HG03159 (cell line): ENCODE results near the gene GLS.

ENCODE experiments used
- ATAC-seq: cut with Tn5 transposase; IDR thresholded peaks from one replicate; pipeline ENCODE4 v1.9.1; 2021; ENCODE audit warnings: mild to moderate bottlenecking, moderate library complexity; ENCODE audit not compliant: unreplicated experiment

The GLS gene

DNA sequence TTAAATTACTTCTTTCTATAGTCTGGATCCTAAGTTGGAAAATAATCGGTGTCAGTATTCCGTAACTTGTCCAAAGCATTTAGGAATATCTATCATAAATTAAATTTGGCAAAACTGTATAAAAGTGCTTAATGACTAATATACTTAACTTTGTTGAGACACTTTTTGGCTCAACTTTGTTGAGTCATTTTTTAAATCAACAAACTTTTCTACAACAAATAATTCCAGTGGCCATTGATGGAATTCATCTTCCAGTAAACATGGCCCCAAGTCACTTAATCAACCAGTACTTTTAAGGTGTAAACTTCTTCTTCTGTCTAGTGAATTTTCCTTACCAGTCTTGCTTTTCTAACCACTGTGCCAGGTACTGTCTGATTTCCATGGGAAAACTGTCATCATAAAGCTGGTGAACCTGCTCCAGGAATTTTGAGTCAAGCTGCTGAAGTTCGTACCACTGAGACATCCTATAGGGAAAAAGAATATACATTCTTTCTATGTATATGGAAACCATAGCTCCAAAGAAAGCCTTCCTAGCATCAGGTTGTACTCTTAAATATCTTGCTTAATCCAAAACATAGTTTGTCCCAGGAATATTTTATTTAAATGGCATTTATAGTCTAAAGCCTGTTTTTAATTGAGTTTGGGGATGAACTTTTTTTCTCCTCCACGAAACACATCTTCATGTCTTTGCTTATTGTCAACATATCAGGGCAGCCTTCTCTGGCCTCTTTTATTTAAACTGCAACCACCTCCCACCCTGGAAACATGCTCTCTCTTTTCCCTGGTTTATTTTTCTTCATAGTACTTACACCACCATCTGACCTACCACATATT is 129.1 kb downstream of the GLS start:
- ATAC-seq, result no peak

DNA sequence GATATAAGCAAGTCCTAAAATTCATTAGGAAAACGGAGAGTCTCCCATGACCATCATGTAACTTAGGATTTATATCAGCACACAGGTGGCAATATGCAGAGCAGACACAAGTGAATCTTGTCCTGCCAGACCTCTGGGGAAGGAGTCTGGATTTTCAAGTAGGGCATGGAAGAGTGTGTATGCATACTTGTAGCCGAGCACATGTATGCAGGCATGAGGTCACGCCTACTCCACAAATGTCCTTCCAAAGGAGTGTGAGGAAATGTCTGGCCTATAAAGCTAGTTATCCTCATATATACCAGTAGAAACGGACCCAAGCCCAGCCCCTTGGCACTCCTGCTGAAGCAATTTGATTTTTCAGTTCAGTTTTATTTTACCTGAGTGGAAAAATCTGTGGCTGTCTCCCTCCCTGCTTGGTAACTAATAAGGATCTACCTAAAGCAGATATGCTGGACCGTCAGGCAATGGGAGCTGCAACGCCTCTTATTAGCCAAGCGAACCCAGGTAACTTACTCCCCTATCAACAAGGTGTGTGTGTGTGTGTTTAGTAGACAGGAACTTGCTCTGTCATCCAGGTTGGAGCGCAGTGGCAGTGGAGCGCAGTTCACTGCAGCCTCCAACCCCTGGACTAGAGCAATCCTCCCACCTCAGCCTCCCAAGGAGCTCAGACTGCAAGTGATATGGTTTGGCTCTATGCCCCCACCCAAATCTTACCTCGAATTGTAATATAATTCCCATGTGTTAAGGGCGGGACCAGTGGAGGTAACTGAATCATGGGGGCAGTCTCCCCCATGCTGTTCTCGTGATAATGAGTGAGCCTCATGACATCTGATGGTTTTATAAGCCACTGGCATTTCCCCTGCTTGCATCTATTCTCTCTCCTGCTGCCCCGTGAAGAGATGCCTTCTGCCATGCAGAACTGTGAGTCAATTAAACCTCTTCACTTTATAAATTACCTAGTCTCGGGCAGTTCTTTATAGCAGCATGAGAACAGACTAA is 130.6 kb downstream of the GLS start:
- ATAC-seq, result no peak

DNA sequence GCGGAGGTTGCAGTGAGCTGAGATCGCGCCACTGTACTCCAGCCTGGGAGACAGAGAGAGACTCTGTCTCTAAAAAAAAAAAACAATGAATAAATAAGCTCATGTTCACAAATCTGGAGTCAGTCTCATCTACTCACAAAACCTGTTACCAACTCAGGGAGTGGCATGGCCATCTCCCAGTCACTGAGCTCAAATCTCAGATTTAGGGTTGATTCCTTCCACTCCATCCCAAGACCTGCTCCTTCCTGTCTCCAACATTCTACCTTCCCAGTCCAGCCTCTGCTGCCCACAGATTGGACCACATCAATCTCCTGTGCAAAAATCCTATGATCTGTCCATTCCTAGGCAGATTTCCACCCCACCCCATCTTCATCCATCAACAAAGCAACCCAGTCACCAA is 131.7 kb downstream of the GLS start:
- no peak for ATAC-seq

DNA sequence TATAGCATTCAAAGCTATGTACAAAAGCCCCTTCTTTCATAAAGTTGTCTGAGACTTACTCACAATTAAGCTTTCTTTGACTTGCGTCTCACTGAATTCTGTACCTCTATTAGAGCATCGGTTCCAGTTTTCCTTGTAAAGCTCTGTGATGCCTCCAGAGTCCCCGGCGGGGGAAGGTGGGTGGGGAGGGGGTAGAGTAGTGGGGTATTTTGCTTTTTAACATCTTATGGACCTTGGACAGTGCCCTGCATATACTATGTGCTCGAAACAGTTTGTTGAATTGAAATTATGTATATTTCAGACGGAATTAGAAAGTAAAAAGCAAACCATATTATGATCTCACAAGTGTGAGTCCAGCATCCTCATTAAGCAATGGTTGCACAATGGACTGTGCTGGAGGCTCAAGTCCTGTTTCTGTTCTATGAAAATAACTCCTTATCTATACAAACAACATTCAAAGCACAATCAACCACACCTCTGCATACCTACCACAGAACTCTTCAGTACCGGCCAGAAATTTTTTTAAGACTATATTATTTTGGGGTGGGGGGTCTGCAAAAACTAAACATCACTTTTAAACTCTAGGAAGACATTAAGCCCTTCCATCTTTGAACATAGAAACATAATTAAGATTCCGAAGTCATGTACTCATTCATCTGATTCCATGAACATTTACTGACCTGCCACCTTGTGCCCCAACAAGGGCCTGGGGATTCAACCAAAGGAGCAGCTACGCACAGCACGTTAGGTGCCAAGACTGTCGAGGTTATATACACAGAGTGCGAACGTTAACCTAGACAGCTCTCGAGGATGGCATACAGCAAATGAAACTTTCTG is 132.4 kb downstream of the GLS start:
- no peak for ATAC-seq

DNA sequence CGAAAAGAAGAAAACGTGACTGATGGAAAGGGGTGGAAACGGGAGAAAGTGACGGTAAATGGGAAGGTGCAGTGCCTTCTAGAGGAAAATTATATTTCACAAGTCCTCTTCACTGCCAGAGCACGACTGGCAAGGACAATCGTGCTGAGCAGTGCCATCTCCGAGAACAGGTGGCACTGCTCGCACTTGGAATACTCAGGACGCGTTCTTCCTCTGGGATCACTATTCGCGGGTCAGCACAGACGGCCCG is 133.0 kb downstream of the GLS start:
- no peak for ATAC-seq

DNA sequence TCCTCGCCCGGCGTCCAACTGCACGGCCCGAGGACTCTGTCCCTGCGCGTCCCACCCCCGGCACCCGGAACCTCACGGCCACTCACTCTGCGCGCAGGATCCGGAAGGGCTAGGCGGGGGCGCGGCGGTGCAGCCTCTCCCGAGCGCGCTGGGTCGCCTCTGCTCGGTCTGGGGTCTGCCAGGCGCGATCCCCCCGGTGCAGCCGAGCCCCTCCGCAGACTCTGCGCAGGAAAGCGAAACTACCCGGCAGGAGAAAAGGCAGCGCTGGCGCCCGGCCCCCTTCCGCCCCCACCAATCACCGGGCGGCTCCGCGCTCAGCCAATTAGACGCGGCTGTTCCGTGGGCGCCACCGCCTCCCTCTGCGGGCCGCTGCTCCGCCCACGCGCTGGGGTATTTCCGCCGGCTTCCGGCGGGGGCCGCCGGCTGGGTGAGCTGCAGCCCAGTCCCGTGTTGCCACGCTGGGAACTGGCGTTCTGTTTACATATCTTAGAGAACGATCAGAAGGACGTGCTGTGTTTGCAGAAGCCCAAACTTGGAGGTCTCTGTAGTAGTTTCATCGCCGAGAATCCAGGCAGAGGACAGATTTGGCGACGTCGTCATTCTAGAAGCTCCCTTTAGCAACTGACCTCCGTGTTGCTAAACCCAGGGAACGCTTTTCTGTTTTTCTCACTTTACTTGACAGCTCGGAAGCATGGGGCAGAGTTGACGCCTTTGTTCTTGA is 133.5 kb downstream of the GLS start, which contains the start of gene STAT1:
Gene STAT1, minus strand, starts transcription at position 240 of the 721 bp plus-strand sequence. CDS start 4,168 bp downstream, outside the sequence.
- ATAC-seq, result peak; percentile 80

DNA sequence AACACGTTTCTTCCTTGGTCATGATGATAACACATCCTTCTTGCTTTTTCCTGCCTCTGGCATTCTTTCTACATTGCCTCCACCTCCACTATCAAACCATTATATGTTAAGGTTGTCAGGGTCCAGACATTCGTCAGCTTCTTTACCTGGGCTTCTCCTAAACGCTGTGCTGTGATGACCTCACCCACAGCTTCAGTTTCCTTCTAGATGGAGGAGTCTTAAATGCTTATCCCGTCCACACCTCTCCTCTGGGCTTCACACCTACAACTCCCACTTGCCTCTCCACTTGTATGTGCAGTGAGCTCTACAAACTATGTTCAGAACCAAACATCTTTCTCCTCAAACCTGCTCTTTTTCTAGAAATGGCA is 134.0 kb downstream of the GLS start:
- no peak for ATAC-seq
